ENCODE results near the gene RARB. TPM values are rescaled to one million over a fixed set of nuclear protein-coding genes. Genes with fewer than 3 reads are reported as not detected.

The RARB gene
- total and polyA plus RNA-seq, 2 donors (not counting 3 experiments of a cell fraction or from before 2014, with no cell fraction given) = 15.3 to 23.4 TPM

GRCh38 chr3:25633919-25634318 is 205.9 kb downstream of the RARB start:
- DNase-seq (ENCODE audit: low read depth, low spot score) (no peak), FAIRE-seq (no peak)
- ChIA-PET CTCF (interaction anchor here (0.6 to 1.9 kb wide), 4 partner anchors 9 to 198 kb away, joined by 3 to 5 read pairs (median 4); no protein-coding TSS in a partner anchor), POLR2A (no interaction called here)
- H3K9me3 ChIP-seq (replicated peaks; ENCODE audit: control insufficient read depth, insufficient read depth, low read length) = no peaks in the 10 kb centered on the region
- H2AFZ ChIP-seq (ENCODE audit: low read depth, low read length) = no peak overlapping the region
- H3K9me1 ChIP-seq (replicated peaks; ENCODE audit: control insufficient read depth, extremely low read depth, insufficient read depth, low read length) = no peaks in the 10 kb centered on the region
- no peaks in the 10 kb centered on the region for H3K4me1 ChIP-seq (ENCODE audit: control insufficient read depth, extremely low read depth, insufficient read depth, low read length)
- BruUV-seq (replicated peaks) = no TSS peak
- H3K79me2 ChIP-seq (ENCODE audit: control insufficient read depth, insufficient read depth, low read length) = no peaks in the 10 kb centered on the region
- no peak overlapping the region for H3K9ac ChIP-seq (replicated peaks; ENCODE audit: extremely low read depth, insufficient read depth, low read length)
- intact Hi-C loops (cut with micrococcal nuclease) (no loop called here), dilution Hi-C loops (cut with MboI; ENCODE audit: extremely low pct_ligation_motif_present, low sequenced_read_pairs) (no loop called here)
- no peak overlapping the region for H3K27ac ChIP-seq (ENCODE audit: insufficient read depth, low read depth, low read length)
- no peak overlapping the region for H3K4me2 ChIP-seq (ENCODE audit: insufficient read depth, low read length)
- no peak overlapping the region for H3K4me3 ChIP-seq (replicated peaks in 1 of 3; ENCODE audit: insufficient read depth in 1 of 3, low read depth in 1 of 3, low read length in 3 of 3)
- H3K27me3 ChIP-seq (ENCODE audit: control insufficient read depth in 2 of 2, insufficient read depth in 2 of 2, low read length in 2 of 2) = no peaks in the 10 kb centered on the region
- no peak for TF ChIP-seq POLR2A (IDR thresholded peaks at IDR 0.05; ENCODE audit: low read depth, low read length)
- TF ChIP-seq, protein P1, sequence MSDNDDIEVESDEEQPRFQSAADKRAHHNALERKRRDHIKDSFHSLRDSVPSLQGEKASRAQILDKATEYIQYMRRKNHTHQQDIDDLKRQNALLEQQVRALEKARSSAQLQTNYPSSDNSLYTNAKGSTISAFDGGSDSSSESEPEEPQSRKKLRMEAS (IDR thresholded peaks at IDR 0.05; ENCODE audit: insufficient read depth, insufficient read length) = no peak
- H3K36me3 ChIP-seq (ENCODE audit: control insufficient read depth in 2 of 2, extremely low read depth in 1 of 2, insufficient read depth in 2 of 2, low read length in 2 of 2) = peaks cover 0 to 26% of the 10 kb centered on the region in 2 experiments
- H4K20me1 ChIP-seq (replicated peaks; ENCODE audit: control insufficient read depth, extremely low read depth, insufficient read depth, low read length) = no peaks in the 10 kb centered on the region

GRCh38 chr3:25635038-25635437 is 207.0 kb downstream of the RARB start:
- Histone ChIP-seq H4K20me1 (replicated peaks; ENCODE audit: control insufficient read depth, extremely low read depth, insufficient read depth, low read length) (no peaks in the 10 kb centered on the region), H3K27ac (ENCODE audit: insufficient read depth, low read depth, low read length) (no peak overlapping the region), H3K79me2 (ENCODE audit: control insufficient read depth, insufficient read depth, low read length) (no peaks in the 10 kb centered on the region), H3K27me3 (ENCODE audit: control insufficient read depth in 2 of 2, insufficient read depth in 2 of 2, low read length in 2 of 2) (no peaks in the 10 kb centered on the region), H2AFZ (ENCODE audit: low read depth, low read length) (no peak overlapping the region), H3K9ac (replicated peaks; ENCODE audit: extremely low read depth, insufficient read depth, low read length) (no peak overlapping the region), H3K4me1 (ENCODE audit: control insufficient read depth, extremely low read depth, insufficient read depth, low read length) (no peaks in the 10 kb centered on the region), H3K36me3 (ENCODE audit: control insufficient read depth in 2 of 2, extremely low read depth in 1 of 2, insufficient read depth in 2 of 2, low read length in 2 of 2) (peaks cover 0 to 23% of the 10 kb centered on the region in 2 experiments), H3K9me3 (replicated peaks; ENCODE audit: control insufficient read depth, insufficient read depth, low read length) (no peaks in the 10 kb centered on the region), H3K4me3 (replicated peaks in 1 of 3; ENCODE audit: insufficient read depth in 1 of 3, low read depth in 1 of 3, low read length in 3 of 3) (no peak overlapping the region), H3K9me1 (replicated peaks; ENCODE audit: control insufficient read depth, extremely low read depth, insufficient read depth, low read length) (no peaks in the 10 kb centered on the region), H3K4me2 (ENCODE audit: insufficient read depth, low read length) (no peak overlapping the region)
- dilution Hi-C loops (cut with MboI; ENCODE audit: extremely low pct_ligation_motif_present, low sequenced_read_pairs) (no loop called here), intact Hi-C loops (cut with micrococcal nuclease) (no loop called here)
- TF ChIP-seq, protein P1 (IDR thresholded peaks at IDR 0.05; ENCODE audit: insufficient read depth, insufficient read length) = no peak
- no peak for TF ChIP-seq CTCF (IDR thresholded peaks at IDR 0.05; ENCODE audit: extremely low read depth in 1 of 2, insufficient read depth in 1 of 2, low read depth in 1 of 2, low read length in 2 of 2)
- no peak for TF ChIP-seq POLR2A (IDR thresholded peaks at IDR 0.05; ENCODE audit: low read depth, low read length)
- TF ChIP-seq JUN (IDR thresholded peaks at IDR 0.05; ENCODE audit: borderline replicate concordance, insufficient read depth, insufficient read length, low read depth) = no peak
- TF ChIP-seq GATA2 (IDR thresholded peaks at IDR 0.05; ENCODE audit: insufficient read depth, insufficient read length, low read depth, low read length) = no peak
- TF ChIP-seq MYC (IDR thresholded peaks at IDR 0.05; ENCODE audit: low read depth, low read length) = no peak
- TF ChIP-seq EZH2 (IDR thresholded peaks at IDR 0.05; ENCODE audit: borderline replicate concordance, low read depth, low read length, severe bottlenecking) = no peak
- no peak for TF ChIP-seq FOS (IDR thresholded peaks at IDR 0.05; ENCODE audit: borderline replicate concordance, insufficient read depth, low read length)
- FAIRE-seq (no peak), DNase-seq (ENCODE audit: low read depth, low spot score) (no peak)
- ChIA-PET POLR2A (no interaction called here), CTCF (interaction anchor here (1.1 kb wide), 1 partner anchor 10 kb away, joined by 4 read pairs; no protein-coding TSS in a partner anchor)
- no TSS peak for BruUV-seq (replicated peaks)
